Tibial artery (tissue), 4 donors: ENCODE data around the gene RPTOR.

Experiments used
- DNase-seq, 2 donors: peaks; one replicate each; pipeline ENCODE4 v3.0.0-alpha.2; 2019
- H3K27ac ChIP-seq, 2 donors: fragments of 200-600 bp; sonication (generic) in 1 of 2; 1 replicate in 1 of 2; 2 replicates in 1 of 2; pipeline ENCODE4 v1.5.1; 2018 to 2019; ENCODE audit warnings: mild to moderate bottlenecking in 1 of 2
- H3K27me3 ChIP-seq, 2 donors: fragments of 200-600 bp; sonication (generic) in 1 of 2; one replicate each; pipeline versions ENCODE4 v1.5.1 to v1.6.0; 2016 to 2019
- H3K36me3 ChIP-seq, 3 donors: fragments of 200-600 bp; sonication (generic) in 2 of 3; one replicate each; pipeline ENCODE4 v1.5.1; 2016 to 2019; ENCODE audit warnings: mild to moderate bottlenecking in 2 of 3
- H3K4me1 ChIP-seq, 4 donors: fragments of 200-600 bp; sonication (generic) in 2 of 4; 1 replicate in 3 of 4; 2 replicates in 1 of 4; pipeline ENCODE4 v1.5.1; 2016 to 2019
- H3K4me3 ChIP-seq, 2 donors: fragments of 200-600 bp; sonication (generic) in 1 of 2; 1 replicate in 1 of 2; 2 replicates in 1 of 2; pipeline ENCODE4 v1.5.1; 2018 to 2019; ENCODE audit warnings: mild to moderate bottlenecking in 2 of 2
- H3K9me3 ChIP-seq, 3 donors: fragments of 200-600 bp; sonication (generic) in 1 of 3; one replicate each; pipeline ENCODE4 v1.5.1; 2016 to 2019
- CTCF ChIP-seq, 2 experiments: fragments of 200-600 bp in 1 of 2; fragments of 450-650 bp in 1 of 2; IDR thresholded peaks; one replicate each; pipeline ENCODE4 v1.5.1; 2017 to 2019; ENCODE audit warnings: antibody characterized with exemption in 2 of 2, mild to moderate bottlenecking in 1 of 2, moderate library complexity in 1 of 2
- intact Hi-C: fragments of 100-400 bp; cut with DNase I; formaldehyde crosslinking; loops from one replicate; pipeline ENCODE4 v1.15.0; 2023; ENCODE audit warnings: low total_unique reads

RPTOR gene

DNA sequence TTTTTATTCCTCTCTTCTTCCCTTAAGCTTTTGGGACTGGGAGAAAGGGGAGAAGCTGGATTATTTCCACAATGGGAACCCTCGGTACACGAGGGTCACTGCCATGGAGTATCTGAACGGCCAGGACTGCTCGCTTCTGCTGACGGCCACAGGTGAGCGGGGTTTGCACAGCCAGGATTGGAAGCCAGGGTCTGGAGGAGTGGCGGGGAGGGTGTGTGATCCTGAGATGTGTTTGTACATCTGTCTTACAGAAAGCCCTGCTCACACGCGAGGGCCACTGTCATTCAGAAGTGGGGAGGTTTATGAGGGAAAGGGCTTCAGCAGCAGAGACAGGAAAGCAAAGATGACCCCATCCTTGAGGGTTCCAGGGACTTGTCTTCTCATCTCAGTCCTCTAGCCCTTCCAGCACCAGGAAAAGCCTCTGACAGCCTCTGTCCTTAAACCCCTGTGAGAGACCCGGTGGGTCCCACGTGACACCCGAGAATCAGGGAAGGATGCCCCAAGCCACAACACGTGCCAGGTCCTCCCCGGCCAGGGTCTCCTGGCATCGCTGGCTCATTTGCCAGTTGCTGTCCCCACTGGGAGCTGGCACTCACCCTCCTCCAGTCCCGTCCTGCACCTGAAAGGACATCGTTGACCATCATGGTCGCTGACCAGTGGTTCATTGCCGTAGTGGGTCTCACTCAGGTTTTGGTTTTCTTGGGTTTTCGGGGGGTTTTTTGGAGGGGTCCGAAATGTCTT is 402.7 kb downstream of the RPTOR start:
- H3K27me3 ChIP-seq, result no peaks in the 10 kb centered on the region
- no peaks in the 10 kb centered on the region for H3K9me3 ChIP-seq
- H3K36me3 ChIP-seq, result peaks cover 0 to 59% (median 20%) of the 10 kb centered on the region in 3 donors
- intact Hi-C loops, result no loop called here
- peak; percentile 5 to 47 for DNase-seq
- peak overlapping the region in 1 of 2 donors; percentile 81 for H3K27ac ChIP-seq
- H3K4me1 ChIP-seq, result peaks cover 0 to 49% (median 38%) of the 10 kb centered on the region in 4 donors
- no peak for TF ChIP-seq CTCF (IDR thresholded peaks at IDR 0.05)
- no peak overlapping the region for H3K4me3 ChIP-seq

DNA sequence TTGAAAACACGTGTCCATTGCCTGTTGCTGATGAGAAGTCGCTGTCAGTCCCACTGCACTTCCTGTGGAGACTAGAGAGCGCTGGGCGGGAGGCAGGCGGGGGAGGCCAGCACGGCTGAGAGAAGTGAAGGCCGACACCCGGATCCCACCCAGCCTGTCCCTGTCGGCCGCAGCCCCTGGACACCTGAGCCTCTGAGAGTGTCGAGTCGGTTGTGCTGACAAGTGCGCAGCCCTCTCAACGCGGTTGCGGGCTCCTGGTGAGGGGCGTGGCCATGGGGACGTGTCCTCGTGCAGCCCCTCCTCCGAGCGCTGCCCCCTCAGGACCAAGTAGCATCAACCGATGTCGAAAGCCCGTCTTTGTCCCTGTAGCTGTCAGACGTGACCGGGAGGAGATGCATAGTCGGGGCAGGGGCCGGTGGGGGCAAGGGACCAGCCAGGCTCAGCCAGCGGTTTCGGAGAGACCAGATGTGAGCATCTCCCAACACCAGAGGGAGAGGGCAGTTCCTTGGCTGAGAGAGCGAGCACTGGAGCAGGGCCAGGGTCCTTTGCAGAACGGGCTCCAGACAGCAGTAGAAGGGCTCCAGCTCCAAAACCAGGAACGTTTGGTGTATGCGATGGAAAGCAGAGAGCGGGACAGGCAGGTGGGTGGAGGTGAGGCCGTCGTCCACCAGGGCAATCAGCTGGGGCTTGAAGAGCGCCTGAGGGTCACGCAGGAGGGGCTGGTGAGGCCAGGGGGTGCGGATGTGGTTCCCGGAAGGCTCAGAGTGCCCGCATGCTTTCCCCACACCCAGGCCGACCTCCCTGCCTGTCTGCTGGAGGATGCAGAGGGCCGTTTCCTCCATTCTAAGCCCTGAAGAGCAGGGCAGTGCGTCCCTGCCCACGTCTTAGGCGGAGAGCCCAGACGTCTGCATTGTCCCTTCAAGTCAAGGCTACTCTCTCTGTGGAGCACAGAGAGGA is 403.7 kb downstream of the RPTOR start:
- Histone ChIP-seq H3K27ac (peak overlapping the region; percentile 70 to 81), H3K4me3 (peak overlapping the region; percentile 5 to 20), H3K9me3 (no peaks in the 10 kb centered on the region), H3K27me3 (no peaks in the 10 kb centered on the region), H3K36me3 (peaks cover 0 to 62% (median 22%) of the 10 kb centered on the region in 3 donors), H3K4me1 (peaks cover 0 to 40% (median 30%) of the 10 kb centered on the region in 4 donors)
- peak; percentile 21 to 73 for DNase-seq
- intact Hi-C loops, result no loop called here
- TF ChIP-seq CTCF (IDR thresholded peaks at IDR 0.05), result no peak

- peaks cover 0 to 33% (median 25%) of the 10 kb centered on the region in 4 donors for H3K4me1 ChIP-seq
- H3K27ac ChIP-seq, result peak overlapping the region; percentile 70 to 81
- peak in 1 of 2 donors; percentile 78 for DNase-seq
- TF ChIP-seq CTCF (IDR thresholded peaks at IDR 0.05), result no peak
- H3K36me3 ChIP-seq, result peaks cover 0 to 67% (median 22%) of the 10 kb centered on the region in 3 donors
- H3K9me3 ChIP-seq, result no peaks in the 10 kb centered on the region
- no peaks in the 10 kb centered on the region for H3K27me3 ChIP-seq
- intact Hi-C loops, result no loop called here
- H3K4me3 ChIP-seq, result peak overlapping the region; percentile 5 to 20
Measured at GRCh38 chr17:80948976-80949450, 404.4 kb downstream of the RPTOR start.

DNA sequence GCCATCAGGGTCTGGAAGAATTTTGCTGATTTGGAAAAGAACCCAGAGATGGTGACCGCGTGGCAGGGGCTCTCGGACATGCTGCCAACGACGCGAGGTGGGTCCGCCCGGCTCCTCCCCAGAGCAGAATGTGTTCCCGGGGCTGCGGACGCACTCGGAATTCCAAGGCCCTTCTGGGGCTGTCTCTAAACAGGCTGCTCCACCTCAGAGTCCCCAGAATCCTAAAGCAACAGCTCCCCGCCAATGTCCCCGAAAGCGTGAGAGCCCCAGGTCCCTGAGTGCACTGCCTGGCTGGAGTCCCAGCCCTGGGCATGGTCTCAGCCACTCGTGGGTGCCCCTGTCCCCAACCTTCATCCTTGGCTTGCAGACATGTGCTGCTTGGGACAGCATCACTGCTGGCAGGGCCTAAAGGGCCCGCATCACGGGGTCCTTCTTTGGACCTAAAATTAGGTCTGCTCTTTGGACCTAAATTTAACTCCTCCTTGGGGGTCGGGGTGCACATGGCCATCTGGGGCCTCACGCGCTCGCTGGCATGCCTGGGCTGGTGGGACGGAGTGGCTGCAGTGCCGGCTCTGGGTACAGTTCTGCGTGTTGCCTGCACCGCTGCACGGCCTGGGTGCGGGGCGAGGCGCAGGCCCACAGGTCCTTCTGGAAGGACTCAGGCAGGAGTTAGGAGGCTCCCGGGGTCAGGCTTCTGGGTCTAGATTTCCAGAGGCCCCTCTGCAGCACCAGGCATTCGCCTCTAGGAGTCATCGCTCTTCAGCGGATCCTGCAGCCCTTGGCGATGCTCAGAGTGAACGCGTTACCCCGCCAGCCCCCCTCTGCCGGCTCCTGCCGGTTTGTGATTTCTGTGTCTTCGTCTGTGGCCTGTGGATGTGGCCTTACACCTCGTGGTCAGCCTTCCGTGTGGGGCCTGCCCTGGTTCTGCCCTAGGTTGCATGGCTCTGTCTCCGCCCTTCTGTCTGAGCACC is 405.1 kb downstream of the RPTOR start:
- no peaks in the 10 kb centered on the region for H3K27me3 ChIP-seq
- intact Hi-C loops, result no loop called here
- TF ChIP-seq CTCF (IDR thresholded peaks at IDR 0.05), result peak in 1 of 2 experiments; percentile 29
- H3K4me3 ChIP-seq, result peak overlapping the region in 1 of 2 donors; percentile 5
- peak overlapping the region; percentile 70 to 81 for H3K27ac ChIP-seq
- peaks cover 0 to 33% (median 25%) of the 10 kb centered on the region in 4 donors for H3K4me1 ChIP-seq
- peak in 1 of 2 donors; percentile 85 for DNase-seq
- H3K9me3 ChIP-seq, result no peaks in the 10 kb centered on the region
- peaks cover 0 to 67% (median 22%) of the 10 kb centered on the region in 3 donors for H3K36me3 ChIP-seq
